Brain pericyte (primary cell): ENCODE measurements around the gene CPSF6.
"Not testable (repeated sequence)": the region's sequence is repeated elsewhere in the genome, so short reads cannot be mapped to it uniquely, and the experiment has no call there.

Source experiments
- DNase-seq: peaks from one replicate; pipeline ENCODE4 v3.0.0-alpha.2; 2012; ENCODE audit warnings: low read depth, low spot score

The CPSF6 gene

GRCh38 chr12:69262264-69262974 is 23.1 kb downstream of the CPSF6 start:
- no peak for DNase-seq

DNA sequence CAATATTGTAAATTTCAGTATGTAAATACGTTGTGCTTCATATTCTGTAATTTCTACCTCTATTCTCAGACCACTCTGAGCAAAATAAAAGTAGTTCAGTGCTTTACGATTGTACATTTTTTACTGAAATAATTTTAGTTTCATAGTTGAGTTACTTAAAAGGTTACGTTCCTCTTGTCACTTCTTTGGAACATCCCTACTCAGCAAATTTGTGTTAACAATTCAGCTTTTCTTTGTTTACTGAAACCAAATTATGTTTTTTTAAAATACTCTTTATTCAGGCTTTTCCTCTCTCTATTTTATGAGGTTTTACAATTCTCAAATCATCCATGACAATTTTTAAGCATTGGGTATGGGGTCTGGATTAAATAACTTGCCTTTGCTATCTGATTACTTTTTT is 25.8 kb downstream of the CPSF6 start:
- no peak for DNase-seq

DNA sequence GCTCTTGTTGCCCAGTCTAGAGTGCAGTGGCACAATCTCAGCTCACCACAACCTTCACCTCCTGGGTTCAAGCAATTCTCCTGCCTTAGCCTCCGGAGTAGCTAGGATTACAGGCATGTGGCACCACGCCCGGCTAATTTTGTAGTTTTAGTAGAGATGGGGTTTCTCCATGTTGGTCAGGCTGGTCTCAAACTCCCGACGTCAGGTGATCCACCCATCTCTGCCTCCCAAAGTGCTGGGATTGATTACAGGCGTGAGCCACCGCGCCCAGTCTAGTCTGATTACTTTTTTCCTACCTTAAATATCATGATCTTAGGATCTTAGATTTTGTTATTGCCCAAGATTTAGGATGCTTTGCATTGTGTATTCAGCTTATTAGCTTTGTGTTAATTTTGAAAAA is 26.3 kb downstream of the CPSF6 start:
- DNase-seq: not testable (repeated sequence)

DNA sequence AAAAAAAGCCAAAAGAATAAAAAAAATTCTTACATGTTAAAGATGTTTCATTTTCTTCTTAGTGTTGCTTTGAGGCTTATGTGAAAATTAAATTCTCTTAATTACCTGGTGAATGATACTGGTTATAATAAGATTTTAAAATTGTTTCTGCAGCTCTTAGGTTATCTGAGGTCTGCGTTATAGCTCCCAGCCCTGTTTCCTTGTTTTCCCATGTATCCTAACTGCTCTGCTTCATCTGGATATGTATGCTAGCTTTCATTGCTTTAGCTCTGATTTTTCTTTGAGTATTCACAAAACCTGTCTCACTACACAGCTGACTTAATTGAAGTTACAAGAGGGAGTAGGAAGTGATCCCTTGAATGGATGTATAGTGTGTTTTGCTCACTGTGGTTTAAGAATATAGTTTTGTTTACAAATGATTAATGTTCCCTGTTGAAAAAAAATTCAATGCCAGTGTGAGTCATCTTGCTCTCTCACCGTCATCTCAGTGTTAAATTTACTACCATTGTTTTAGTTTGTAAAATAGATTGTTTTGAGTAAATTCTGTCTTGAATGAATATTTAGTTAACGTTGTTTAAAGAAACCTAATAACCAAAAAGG is 26.8 kb downstream of the CPSF6 start:
- no peak for DNase-seq

DNA sequence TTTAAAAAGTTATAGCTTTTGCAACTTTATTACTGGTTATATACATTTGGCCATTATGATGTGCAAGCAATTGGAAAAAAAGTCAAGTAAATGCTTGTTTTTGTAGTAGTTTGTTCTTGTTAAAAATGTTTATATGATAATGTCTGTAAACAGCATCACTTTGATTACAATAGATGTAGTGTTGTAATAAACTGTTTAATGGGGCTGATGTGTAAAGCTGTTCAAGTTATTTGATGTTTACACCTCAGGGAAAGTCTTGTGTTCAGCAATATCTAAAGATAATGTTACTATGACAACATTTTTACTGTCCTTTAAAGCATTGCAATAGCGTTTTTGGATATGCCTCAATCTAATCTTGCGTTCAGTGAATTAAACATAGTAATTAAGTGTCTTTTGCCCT is 30.4 kb downstream of the CPSF6 start:
- DNase-seq: no peak

- no peak for DNase-seq
Measured at GRCh38 chr12:69272511-69272910, 33.1 kb downstream of the CPSF6 start.

DNA sequence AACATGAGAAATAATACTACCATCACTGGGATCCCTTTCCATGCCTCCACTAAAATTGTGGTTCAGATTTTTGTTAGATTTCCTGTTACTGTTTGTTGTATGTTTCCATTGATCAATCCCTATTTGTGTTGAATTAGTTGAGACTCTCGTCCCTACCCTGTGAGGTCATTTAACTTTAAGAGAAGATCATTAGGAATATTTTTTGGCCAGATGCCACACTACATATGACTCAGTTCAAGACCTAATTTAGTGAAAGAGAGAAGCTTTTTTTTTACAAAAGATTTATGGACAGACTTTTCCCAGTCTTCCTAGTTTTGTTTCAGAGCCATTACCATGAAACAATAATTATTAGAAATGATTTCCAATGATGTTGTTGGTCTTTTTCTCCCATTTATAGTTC is 35.5 kb downstream of the CPSF6 start:
- DNase-seq: no peak

- DNase-seq: no peak
Measured at GRCh38 chr12:69275471-69275891, 36.1 kb downstream of the CPSF6 start.

DNA sequence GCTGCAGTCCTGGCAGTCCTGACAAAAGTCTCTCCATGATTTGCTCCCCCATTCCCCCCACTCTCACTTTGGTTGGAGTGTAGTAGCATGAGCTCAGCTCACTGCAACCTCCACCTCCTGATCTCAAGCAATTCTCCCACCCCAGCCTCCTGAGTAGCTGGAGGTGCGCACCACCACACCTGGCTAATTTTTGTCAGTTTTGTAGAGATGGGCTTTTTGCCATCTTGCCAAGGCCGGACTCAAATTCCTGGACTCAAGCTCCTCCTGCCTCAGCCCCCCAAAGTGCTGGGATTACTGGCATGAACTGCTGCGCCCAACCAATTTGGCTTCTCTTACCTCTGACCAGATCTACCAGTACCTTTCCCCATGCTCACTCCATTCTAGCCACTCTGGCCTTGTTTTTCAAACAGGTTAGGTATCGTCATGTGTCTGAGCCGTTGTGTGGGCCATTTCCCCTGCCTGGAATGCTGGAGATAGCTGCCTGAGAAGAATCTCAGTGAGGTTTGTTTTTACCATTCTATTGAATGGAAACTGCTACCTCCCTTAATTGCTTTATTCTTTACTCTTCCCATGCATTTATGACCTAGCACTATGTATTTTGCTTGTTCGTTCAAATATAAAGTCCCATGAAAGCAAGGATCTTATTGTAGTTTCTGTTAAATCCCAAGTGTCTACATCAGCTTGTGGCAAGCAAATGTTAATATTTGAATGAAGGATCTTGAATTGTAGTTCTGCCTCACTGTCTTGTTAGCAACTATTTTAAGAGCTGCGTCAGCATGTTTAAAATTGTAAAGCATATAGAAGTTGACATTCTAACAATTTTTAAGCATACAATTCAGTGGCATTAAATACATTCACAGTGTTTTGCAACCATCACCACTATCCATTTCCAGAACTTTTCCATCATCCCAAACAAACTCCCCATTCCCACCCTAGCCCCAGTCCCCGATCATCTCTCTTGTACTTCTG is 39.7 kb downstream of the CPSF6 start:
- no peak for DNase-seq

DNA sequence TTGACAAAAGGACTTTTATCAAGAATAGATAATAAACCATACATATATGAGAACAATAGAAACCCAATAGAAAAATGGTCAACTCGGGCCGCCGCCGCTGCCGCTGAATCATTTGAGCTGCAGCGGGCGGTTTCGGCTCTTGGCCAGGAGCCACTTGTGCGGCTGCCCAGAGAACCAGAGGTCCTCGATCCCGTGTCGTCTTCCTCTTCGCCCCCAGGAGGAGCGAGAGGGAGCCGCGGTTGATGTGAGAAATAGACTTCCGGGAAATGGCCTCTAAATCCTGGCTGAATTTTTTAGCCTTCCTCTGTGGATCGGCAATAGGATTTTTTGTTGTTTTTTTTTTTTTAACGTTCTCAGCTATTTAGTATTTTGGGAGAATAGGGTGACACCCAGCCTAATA is 44.8 kb downstream of the CPSF6 start:
- peak; percentile 36 for DNase-seq

GRCh38 chr12:69287556-69287955 is 48.2 kb downstream of the CPSF6 start:
- DNase-seq: no peak

DNA sequence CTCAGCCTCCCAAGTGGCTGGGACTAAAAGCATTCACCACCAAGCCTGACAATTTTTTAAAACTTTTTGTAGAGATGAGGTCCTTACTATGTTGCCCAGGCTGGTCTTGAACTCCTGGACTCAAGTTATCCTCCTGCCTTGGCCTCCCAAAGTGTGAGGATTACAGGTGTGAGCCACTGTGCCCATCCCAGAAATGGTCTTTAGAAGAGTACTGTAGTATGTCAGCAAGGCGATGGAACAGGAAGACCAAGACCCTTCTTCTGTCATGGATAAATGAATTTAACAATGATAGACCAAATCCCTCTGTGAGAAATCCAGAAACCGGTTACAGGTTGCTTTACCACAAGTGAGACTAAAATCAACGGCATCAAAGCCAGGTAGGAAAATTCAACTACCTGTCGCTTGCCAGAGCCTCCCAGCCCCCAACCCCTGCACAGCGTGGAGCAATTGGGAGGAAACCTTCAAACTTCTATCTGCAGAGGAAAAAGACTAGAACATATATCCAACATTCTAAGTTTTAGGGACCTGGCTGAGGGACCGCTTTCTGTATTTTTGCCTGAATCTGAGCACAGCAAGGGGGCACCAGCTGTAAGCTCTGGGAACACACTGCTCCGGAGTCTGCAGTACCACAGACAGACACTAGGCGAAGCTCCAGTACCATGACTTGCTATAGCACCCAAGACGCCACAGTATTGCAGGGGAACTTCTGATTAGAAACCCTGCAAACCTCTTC is 51.3 kb downstream of the CPSF6 start:
- peak; percentile 18 for DNase-seq

DNA sequence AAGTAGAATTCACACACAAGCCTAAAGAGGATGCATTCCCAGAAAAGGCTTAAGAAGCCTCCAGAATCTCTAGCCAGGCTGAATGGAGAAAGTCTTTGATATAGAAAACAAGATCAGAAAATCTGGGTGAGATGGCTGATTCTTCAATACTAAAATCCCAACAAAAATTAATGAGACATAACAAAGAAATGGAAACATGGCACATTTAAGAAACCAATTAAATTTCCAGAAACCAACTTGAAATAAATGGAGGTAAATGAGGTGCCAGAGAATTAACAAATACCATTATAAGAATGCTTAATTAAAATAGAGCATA is 51.9 kb downstream of the CPSF6 start:
- no peak for DNase-seq

DNA sequence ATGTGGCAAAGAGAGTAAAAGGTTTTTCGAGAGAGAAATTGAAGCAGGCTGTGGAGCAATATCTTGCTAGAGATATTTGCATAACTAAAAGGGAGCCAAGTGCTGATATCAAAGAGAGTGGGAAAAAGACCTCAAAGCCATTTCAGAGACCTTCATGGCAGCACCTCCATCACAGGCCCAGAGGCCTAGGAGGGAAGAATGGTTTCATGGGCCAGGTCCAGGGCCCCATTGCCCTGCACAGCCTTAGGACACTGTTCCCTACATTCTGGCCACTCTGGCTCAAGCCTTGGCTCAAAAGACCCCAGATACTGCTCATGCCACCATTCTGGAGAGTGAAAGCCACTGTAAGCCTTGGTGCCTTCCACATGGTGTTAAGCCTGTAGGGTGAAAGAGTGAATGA is 58.8 kb downstream of the CPSF6 start:
- DNase-seq: no peak

GRCh38 chr12:69298947-69299346 is 59.6 kb downstream of the CPSF6 start:
- no peak for DNase-seq

DNA sequence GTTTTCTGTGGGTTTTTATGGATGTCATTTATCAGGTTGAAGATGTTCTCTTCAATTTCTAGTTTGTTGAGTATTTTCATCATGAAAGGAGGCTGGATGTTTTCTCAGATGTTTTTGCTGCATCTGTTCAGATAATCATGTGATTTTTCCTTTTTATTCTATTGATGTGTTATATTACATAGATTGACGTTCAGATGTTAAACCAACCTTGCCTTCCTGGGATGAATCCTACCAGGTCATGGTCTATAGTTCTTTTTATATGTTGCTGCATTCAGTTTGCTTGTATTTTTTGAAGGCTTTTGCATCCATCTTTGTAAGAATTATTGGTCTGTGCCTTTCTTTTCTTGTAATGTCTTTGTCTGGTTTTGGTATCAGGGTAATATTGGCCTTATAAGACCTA is 64.9 kb downstream of the CPSF6 start:
- DNase-seq: no peak

DNA sequence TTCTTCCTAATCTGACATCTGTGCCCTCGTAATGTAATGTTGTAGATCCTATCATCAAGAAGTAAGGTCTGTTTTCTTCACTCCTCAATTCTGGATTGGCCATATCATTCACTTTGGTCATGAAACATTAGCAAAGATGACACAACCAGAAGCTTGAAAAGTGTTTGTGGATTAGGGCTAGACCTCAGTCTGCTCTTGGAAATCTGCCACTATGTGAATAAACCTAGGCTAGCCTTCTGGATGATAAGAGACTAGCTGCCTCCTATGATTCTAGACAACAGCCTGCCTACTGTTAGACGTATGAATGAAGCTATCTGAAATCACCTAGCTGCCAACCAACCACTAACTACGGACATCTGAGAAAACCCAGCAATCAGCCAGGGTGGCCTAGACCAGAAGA is 70.1 kb downstream of the CPSF6 start:
- no peak for DNase-seq

GRCh38 chr12:69313209-69313608 is 73.8 kb downstream of the CPSF6 start:
- no peak for DNase-seq

- not testable (repeated sequence) for DNase-seq
Measured at GRCh38 chr12:69316784-69317183, 77.4 kb downstream of the CPSF6 start.

- DNase-seq: not testable (repeated sequence)
Measured at GRCh38 chr12:69317233-69317632, 77.9 kb downstream of the CPSF6 start.

DNA sequence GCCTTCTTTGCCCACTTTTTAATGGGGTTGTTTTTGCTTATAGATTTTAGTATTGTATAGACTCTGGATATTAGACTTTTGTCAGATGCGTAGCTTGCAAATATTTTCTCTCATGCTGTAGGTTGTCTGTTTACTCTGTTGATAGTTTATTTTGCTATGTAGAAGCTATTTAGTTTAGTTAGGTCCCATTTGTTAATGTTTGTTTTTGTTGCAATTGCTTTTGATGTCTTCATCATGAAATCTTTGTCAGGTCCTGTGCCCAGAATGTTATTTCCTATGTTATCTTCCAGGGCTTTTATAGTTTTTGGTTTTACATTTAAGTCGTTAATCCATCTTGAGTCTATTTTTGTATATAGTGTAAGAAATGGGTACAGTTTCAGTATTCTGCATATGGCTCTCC is 78.9 kb downstream of the CPSF6 start:
- DNase-seq: no peak

DNA sequence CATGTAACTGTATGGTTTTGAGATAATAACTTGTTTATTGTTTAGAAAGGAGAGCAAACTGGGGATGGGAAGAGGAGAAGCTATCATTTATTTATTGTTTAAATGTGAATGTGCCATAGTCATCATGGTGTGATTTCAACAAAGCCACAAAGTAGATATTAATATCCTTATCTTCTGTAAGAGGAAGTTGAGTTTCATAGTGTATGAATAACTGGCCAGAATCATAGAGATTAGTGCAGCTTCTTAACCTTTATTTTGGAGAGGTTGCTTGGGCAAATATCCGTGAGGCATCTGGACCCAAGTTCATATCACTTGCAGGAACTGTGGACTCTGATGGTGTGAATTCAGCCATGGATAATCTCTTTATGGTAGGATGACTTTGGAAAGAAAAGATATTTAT is 82.0 kb downstream of the CPSF6 start:
- no peak for DNase-seq
